ENCODE data around the gene AMPD3.

AMPD3 gene

GRCh38 chr11:10504490-10504889 is 49.4 kb downstream of the AMPD3 start:
- no peak for DNase-seq (ENCODE audit: low read depth)
- no peak overlapping the region for H3K4me3 ChIP-seq (ENCODE audit: low read depth, low read length)
- TF ChIP-seq, protein P1, sequence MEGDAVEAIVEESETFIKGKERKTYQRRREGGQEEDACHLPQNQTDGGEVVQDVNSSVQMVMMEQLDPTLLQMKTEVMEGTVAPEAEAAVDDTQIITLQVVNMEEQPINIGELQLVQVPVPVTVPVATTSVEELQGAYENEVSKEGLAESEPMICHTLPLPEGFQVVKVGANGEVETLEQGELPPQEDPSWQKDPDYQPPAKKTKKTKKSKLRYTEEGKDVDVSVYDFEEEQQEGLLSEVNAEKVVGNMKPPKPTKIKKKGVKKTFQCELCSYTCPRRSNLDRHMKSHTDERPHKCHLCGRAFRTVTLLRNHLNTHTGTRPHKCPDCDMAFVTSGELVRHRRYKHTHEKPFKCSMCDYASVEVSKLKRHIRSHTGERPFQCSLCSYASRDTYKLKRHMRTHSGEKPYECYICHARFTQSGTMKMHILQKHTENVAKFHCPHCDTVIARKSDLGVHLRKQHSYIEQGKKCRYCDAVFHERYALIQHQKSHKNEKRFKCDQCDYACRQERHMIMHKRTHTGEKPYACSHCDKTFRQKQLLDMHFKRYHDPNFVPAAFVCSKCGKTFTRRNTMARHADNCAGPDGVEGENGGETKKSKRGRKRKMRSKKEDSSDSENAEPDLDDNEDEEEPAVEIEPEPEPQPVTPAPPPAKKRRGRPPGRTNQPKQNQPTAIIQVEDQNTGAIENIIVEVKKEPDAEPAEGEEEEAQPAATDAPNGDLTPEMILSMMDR (conservative IDR thresholded peaks at IDR 0.05; ENCODE audit: low read depth, low read length): no peak

GRCh38 chr11:10505278-10506007 is 50.4 kb downstream of the AMPD3 start:
- TF ChIP-seq, protein P1 (conservative IDR thresholded peaks at IDR 0.05; ENCODE audit: low read depth, low read length): no peak
- H3K4me3 ChIP-seq (ENCODE audit: low read depth, low read length): no peak overlapping the region
- peak; percentile 7 for DNase-seq (ENCODE audit: low read depth)

GRCh38 chr11:10506008-10506370 is 50.9 kb downstream of the AMPD3 start:
- peak; percentile 9 for DNase-seq (ENCODE audit: low read depth)
- H3K4me3 ChIP-seq (ENCODE audit: low read depth, low read length): no peak overlapping the region
- TF ChIP-seq, protein P1 (conservative IDR thresholded peaks at IDR 0.05; ENCODE audit: low read depth, low read length): no peak

DNA sequence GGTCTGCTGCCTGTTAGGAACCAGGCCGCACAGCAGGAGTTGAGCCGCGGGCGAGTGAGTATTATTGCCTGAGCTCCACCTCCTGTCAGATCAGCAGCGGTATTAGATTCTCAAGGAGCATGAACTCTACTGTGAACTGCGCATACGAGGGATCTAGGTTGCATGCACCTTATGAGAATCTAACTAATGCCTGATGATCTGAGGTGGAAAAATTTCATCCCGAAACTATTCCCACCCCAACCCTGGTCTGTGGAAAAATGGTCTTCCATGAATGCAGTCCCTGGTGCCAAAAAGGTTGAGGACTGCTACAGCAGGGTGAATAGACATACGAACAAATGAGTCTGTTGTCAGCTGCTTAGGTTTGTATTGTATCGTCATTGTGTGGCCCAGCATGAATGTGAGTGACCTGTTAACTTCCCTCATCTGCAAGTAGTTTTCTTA is 56.1 kb downstream of the AMPD3 start:
- TF ChIP-seq, protein P1 (conservative IDR thresholded peaks at IDR 0.05; ENCODE audit: low read depth, low read length): peak; percentile 17
- no peak overlapping the region for H3K4me3 ChIP-seq (ENCODE audit: low read depth, low read length)
- peak; percentile 28 for DNase-seq (ENCODE audit: low read depth)

GRCh38 chr11:10514202-10514601 is 59.1 kb downstream of the AMPD3 start:
- H3K4me3 ChIP-seq (ENCODE audit: low read depth, low read length): no peak overlapping the region
- TF ChIP-seq, protein P1 (conservative IDR thresholded peaks at IDR 0.05; ENCODE audit: low read depth, low read length): peak; percentile 38
- peak; percentile 54 for DNase-seq (ENCODE audit: low read depth)

GRCh38 chr11:10514709-10515108 is 59.6 kb downstream of the AMPD3 start:
- no peak overlapping the region for H3K4me3 ChIP-seq (ENCODE audit: low read depth, low read length)
- TF ChIP-seq, protein P1 (conservative IDR thresholded peaks at IDR 0.05; ENCODE audit: low read depth, low read length): no peak
- DNase-seq (ENCODE audit: low read depth): peak; percentile 24

- H3K4me3 ChIP-seq (ENCODE audit: low read depth, low read length): no peak overlapping the region
- no peak for DNase-seq (ENCODE audit: low read depth)
- TF ChIP-seq, protein P1 (conservative IDR thresholded peaks at IDR 0.05; ENCODE audit: low read depth, low read length): no peak
Observed at GRCh38 chr11:10515418-10515817, 60.4 kb downstream of the AMPD3 start.
